DMS79 treated with DMSO at 0.1 percent for 48 hours (cell line): ENCODE measurements around the gene RTP3.

Experiments
- DNase-seq: peaks from one replicate; lab custom pipeline; 2025; lab: John Stamatoyannopoulos, UW

RTP3 gene

DNA sequence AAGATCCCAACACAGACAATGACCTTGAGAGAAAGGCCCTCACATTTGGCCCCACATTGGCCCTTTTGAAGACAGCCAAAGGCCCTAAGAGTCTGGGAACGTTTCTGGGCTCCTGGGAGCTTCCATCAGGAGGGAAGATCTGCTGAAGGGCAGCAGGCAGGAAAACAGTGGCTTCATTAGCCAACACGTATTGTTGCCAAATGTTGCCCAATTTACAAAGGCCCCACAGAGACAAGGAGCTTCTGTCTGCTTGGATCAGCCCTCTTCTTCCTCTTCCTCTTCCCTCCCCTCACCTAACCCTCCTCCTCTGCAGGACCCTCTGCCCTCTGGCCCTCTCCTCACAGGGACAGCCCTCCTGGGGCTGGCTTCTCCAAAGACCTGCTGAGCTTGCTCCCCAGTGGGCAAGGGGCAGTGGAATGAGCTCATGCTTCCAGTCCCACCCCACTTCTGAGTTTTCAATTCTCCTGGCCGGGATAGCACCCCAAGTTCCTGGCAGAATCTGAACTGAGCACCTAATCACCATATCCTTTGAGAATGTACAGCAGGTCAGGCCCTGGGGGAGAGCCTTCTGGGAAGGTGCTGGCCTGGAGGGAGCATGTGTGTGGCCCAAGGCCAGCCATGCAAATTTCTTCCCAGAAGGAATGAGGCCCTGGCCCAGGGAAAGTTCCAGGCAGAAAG, 28.0 kb upstream of the RTP3 start:
- no peak for DNase-seq

GRCh38 chr3:46470831-46471230, 26.9 kb upstream of the RTP3 start:
- no peak for DNase-seq

GRCh38 chr3:46471371-46471914, 26.3 kb upstream of the RTP3 start:
- no peak for DNase-seq

GRCh38 chr3:46472736-46473135, 25.0 kb upstream of the RTP3 start:
- no peak for DNase-seq

DNA sequence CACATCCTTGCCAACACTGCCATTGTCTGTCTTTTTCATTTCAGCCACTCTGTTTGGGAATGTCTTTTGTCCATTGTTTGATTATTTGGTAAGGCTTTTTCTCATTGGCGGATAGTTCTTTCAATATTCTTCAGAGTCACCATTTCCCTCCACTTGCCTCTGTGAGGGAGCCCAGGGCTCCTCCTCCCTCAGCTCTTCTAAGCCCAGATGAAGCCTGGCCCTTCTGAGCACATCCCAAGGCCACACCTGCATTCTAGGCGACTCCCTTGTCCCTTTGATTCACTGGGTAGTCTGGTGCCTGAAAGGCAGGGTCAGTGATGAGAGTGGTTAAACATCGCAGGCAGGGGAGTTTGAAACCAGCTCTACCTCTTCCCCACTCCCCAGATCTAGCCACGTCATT, 20.6 kb upstream of the RTP3 start:
- DNase-seq = no peak

DNA sequence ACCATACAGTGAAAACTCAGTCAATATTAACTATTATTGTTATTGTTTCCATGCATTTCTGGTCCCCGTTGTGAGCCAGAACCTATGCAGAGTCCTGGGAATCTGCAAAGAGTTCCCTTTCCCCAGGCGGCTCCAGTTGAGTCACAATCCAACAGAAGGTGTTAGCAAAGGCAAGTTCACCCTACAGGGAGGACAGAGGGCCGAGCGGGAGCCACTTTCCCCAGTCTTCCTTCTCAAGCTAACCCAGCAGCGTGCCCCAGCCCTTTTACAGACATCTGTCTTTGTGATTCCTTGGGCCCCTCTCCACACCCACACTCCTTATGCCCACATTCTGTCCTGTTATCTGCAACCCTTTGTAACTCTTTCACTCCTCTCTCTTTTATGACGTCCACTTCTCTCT, 20.0 kb upstream of the RTP3 start:
- DNase-seq = no peak

- no peak for DNase-seq
Observed at GRCh38 chr3:46478341-46478740, 19.4 kb upstream of the RTP3 start.

DNA sequence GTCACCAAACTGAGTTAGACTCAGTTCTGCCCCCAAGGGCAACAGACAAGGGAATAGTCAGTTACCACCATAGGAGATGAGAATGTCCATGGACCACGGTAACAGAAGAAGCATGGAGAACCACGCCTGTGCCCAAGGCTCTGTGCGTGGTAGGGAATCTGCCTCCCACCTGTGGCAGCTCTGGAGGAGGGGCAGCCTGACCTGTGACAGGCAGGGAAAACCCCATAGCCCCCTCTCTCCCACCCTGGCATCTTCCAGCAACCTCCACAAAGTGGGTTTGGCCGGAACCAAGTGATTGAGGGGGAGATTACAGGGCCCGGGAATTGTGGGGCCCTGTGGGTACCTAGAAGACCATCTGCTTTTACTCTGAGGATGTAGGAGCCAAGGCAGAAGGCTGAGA, 18.8 kb upstream of the RTP3 start:
- DNase-seq = no peak

- no peak for DNase-seq
Observed at GRCh38 chr3:46479696-46480095, 18.1 kb upstream of the RTP3 start.

GRCh38 chr3:46480491-46481195, 17.1 kb upstream of the RTP3 start:
- no peak for DNase-seq

DNA sequence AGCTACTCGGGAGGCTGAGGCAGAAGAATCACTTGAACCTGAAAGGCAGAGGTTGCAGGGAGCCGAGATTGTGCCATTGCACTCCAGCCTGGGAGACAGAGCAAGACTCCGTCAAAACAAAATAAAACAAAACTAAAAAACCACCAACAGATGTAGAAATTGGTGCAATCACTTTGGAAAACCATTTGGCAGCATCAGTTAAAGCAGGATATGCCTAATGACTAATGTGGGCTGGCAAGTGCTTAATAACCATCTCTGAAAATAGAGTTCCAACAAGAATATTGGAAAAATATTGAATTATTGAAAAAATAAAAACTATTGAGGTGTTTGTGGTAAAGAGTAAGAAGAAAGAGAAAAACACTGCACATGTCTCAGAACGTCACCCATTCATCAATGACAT, 16.1 kb upstream of the RTP3 start:
- no peak for DNase-seq

GRCh38 chr3:46482632-46483350, 15.0 kb upstream of the RTP3 start:
- no peak for DNase-seq

- no peak for DNase-seq
Observed at GRCh38 chr3:46483825-46484224, 14.0 kb upstream of the RTP3 start.

GRCh38 chr3:46484388-46484787, 13.4 kb upstream of the RTP3 start:
- no peak for DNase-seq

GRCh38 chr3:46484911-46485778, 12.6 kb upstream of the RTP3 start:
- DNase-seq = no peak

DNA sequence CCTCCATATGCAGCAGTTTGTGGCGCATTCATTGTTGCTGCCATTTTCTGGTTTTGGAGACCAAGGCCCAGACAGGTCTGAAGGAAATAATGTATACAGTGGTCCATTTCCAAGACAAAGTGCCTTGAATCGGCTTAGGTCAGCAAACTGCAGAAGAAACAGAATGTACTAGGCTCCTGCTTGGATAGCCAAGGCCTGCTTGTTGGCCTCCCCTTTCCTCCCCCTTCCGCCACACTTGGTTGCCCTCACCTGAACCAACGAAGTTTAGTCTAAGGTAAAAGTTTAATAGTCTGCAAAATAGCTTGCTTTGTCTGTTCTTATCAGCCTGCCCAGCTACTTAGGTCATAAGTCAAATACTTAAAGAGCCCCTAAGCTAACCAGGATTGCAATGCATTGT, 12.0 kb upstream of the RTP3 start:
- DNase-seq = no peak

GRCh38 chr3:46488735-46489361, 8.9 kb upstream of the RTP3 start:
- no peak for DNase-seq

DNA sequence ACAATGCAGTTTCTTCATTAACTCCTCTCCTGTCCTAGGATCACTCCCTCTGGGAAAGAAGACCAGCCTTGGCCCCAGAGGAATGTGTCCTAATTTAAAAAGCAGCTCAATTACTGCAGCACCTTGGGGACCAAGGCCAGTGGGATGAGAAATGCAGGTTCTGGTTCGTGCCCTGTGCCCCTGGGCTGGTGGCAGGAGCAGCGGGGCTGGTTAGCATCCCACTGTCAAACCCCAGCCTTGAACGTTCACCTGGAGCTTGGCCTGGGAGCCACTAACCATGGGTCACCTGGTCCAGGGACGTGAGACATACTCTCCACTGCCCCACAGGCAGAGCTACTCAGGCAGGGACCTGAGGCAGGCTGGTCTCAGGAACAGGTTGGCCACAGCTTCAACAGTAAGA, 8.4 kb upstream of the RTP3 start:
- no peak for DNase-seq

- DNase-seq = no peak
Observed at GRCh38 chr3:46489875-46490274, 7.9 kb upstream of the RTP3 start.

DNA sequence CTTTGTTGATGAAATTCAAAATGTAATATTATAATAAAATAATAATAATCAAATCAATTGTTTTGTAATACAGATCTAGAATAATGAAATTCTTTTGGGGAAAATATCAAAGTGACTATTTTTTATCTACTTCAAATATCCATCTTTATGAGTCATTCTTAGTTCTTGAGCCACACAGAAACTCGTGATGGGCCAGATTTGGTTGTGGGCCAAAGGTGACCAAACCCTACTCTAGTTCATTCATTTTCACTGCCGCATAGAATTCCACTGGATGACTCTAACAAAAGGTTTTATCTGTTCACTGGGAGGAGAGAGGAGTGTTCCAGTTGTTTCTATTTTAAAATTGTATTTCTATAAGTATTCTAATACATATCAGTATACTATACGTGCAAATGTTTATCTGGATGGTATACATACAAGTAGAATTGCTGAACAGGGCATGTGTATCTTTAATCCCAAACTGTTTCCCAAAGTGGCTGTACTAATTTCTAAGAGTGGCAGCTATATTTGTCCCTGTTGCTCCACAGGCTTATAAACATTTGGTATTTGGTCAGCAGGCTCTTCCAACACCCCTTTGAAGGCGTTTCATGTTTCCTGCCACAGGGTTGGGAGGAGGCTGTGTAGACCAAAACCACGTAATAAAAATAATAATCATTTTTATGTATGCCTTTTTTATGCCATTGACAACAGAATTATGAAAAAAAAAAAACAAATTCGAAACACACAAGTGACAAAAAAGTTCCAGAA, 7.3 kb upstream of the RTP3 start:
- no peak for DNase-seq
